Measurements from ENCODE around the gene MAGI2.
"Not testable (repeated sequence)": the region's sequence is repeated elsewhere in the genome, so short reads cannot be mapped to it uniquely, and the experiment has no call there.

The MAGI2 gene

DNA sequence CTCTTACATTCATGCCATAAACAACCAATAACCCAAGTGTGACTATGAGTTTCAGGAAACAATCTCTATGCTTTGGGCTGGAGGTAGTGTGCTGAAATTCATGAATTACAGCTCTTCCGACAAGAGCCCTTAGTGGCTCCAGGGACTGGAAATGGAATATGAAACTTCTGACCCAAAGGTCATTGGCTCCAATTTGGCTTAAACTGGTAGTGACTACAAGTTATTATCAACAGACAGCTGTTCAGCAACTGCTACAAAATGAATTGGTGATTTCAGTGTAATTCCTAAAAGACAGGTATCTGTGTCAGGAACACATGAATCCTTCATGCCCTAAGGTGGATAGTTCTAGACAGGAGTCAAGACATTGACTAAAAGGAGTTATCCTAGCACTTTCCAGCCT, 909.5 kb downstream of the MAGI2 start:
- no peak for DNase-seq (ENCODE audit: low spot score)

DNA sequence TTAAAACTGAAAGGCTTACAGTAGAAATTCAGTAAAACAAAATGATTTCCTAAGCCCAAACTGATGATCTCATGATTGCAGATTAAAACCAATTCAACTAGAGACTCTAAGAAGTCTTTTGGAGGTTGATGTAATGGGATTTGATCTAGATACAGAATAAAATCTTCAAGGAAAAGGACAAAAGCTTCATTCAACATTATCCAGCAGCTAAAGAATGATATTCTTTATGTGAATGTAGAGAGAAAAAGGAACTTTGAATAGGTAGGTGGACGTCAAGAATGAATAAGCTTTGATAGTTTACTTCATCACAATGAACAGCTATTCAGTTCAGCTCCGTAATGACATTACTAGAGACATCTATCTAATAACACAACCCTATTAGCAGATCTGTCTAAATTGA, 910.5 kb downstream of the MAGI2 start:
- no peak for DNase-seq (ENCODE audit: low spot score)

DNA sequence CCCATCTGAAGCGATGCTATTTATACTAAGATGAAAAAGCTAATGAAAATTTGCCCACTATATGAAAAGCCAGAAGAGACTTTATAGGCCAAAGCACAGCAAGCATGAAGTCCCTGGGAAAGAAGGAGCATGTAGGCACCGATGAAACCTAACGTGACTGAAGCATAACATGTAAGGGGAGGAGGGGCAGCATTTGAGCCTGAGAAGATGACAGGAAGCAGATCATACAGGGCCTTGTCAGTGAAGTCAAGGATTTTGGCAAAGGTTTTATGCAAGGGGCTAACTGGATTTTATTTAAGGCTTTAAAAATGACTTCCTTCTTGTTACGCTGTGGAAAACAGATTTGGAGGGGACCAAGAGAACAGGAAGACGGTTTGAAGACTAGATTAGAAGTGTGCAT, 910.9 kb downstream of the MAGI2 start:
- DNase-seq (ENCODE audit: low spot score) = no peak

DNA sequence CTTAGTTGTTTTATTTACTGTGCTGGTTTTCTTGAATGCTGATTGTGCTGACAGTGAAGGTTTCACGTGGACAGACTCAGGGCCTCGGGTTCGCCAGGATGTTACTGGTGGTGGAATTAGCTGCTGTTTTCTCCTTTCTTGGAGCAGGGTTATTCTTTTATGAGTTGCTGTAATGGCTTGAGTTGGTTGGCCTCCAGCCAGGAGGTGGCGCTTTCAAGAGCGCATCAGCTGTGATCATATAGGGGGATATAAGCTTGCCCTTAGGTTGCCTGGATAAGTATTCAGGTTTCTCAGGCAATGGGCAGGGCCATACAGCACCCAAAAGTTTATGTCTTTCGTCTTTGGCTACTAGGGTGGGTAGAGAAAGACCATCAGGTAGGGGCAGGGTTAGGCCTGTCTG, 913.6 kb downstream of the MAGI2 start:
- no peak for DNase-seq (ENCODE audit: low spot score)

DNA sequence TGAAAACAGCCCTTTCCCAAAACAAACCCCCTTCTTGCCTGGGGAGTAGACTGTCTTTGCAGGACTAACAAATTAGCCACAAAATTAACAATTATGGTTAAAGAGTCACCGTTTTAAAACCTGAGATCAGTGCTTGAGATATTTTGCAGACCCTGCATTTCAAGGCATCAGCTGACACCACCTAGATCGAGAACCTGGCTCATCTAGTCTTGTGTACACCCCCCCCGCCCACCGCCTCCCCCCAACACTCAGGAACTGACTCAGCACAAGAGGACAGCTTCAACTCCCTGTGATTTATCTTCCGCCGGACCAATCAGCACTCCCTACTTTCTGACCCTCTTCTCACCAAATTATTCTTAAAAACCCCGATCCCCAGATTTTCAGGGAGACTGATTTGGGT, 917.8 kb downstream of the MAGI2 start:
- DNase-seq (ENCODE audit: low spot score) = no peak

DNA sequence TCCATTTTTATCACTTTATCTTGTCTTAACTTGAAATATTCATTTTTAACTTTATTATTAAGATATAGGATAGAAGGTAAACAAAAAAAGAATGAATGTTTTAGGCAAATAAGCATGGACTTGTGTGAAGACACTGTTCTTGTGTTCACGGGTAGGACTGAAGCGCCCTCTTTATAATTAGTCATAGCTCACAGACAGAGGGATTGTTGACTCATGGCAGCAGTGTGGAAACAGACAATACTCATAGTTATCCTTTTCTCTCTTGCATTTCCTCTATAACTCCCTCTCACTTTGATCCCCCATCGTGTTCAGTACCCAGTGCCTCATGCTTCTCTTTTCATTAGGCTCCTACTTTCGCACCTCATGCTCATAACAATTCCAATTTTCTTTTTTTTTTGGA, 923.1 kb downstream of the MAGI2 start:
- peak; percentile 73 for DNase-seq (ENCODE audit: low spot score)

DNA sequence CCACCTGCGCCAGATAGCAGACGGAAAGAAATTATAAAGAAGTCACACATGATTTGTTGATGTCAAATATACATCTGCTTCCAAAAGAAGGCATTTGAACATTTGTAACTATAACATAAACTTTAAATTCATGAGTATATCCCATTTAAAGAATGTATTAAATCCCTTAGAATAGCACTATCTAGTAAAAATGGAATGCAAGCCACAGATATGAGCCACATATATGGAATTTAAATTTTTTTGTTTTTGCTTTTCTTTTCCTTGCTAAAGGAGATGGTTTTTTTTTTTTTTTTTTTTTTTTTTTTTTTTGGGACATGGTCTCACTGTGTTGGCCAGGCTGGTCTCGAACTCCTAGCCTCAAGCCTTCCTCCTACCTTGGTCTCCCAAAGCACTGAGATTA, 924.1 kb downstream of the MAGI2 start:
- no peak for DNase-seq (ENCODE audit: low spot score)

DNA sequence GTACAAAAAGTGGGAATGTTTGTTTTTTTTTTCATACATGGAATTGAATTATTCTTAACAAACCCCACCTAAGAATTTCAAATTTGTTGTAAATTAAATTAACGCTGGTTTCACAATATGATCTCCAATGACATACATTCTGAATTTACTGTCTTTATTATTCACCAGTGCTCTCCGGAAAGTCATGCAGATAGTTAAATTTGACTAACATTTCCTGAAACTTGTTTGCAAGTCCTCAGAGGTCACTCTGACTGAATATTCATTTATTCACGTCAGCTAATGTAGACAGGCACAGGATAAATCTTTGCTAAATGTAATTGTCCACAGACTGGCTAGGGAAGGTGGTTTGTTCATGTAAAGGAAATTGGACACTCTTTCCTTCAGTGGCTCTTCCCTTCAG, 924.5 kb downstream of the MAGI2 start:
- no peak for DNase-seq (ENCODE audit: low spot score)

DNA sequence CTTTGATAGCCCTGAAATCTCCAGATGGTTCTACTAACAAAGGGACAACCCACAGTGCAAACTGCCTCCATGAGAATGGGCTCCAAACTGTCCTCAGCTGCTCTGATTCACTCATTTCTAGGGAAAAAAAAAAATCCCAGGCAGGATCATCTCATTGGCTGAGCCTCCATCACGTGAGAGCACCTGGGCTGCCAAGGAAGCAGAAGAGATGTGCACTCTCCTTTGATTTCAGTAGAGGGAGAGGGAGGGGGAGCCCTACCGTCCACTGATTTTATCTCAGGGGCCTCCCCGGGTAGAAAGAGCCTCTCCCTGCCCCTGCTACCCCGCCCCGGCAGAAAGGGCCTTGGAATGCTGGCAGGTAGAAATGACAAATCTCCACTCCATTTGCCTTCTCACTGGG, 929.5 kb downstream of the MAGI2 start:
- no peak for DNase-seq (ENCODE audit: low spot score)

DNA sequence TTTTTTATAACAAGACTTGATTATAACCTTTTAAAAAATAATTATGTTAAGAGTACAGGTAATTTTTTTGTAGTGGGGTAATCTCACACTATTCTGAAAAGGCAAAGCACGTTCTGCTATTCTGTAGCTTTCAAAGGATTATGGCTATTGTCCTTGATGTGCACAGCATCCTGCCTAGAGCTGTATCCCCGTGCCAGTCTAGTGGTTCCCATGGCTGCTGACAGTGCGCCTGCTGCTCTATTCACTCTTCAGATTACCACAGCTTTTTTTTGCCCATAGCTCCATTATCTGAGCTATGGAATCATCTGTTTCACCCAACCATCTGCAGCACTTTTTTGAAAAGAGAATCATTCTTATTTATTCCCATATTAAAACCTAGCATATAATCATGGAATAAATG, 931.5 kb downstream of the MAGI2 start:
- no peak for DNase-seq (ENCODE audit: low spot score)

DNA sequence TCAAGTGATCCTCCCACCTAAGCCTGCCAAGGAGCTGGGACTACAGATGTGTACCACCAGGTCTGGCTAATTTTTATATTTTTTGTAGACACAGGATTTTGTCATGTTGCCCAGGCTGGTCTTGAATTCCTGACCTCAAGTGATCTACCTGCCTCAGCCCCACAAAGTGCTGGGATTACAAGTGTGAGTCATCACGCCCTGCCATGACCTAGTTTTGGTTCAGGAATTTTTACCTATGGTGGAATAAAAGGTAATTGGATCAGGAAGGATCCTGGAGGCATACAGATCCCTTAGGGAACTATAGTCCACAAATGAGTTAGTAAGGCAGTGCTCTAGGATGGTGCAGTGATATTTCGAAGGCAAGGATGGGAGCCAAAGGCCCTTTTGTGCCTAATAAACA, 937.0 kb downstream of the MAGI2 start:
- no peak for DNase-seq (ENCODE audit: low spot score)

DNA sequence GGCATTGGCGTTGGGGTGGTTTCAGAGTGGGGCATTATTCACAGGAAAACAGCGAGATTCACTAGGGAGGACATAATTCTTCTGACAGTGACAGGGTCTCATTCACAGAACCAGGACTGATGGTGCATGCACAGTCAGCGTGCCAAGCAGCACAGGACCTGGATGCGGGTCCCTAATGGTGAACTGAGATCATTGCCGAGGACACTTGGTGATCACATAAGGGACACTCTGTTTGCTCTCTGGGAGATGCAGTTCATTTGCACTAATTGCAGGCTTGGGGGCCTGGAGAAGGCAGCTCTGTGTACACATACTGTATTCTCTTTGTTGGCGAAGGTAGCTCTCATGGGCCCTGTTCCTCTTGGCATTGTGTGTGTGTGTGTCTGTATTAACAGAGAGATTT, 938.8 kb downstream of the MAGI2 start:
- no peak for DNase-seq (ENCODE audit: low spot score)

DNA sequence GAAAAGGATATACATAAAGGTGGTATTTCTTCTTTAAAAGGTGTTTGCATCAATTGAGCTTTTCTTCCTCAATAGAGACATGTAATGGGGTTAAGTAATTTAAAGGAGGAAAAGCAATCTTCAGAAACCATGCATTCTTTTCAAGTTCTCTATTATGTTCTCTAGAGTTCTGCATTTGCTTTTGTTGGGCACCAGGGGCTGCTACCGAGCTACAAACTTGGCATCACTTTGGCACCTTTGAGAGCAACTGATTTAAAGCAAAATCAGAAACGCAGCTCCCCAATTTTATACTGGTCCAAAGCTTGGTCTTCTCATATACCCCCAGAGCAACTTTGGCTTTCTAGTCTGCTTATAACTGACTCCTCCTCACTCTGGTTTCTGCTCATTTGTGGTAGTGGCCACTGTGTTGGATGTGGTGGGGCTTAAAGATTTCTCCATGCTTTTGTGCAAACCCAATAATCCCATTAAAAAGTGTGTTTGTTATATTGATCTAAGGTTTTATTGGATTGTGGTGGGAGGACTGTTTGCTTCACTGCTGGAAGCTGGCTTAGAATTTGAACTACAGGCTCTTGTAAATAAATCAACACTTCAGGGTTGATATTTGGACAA, 942.8 kb downstream of the MAGI2 start:
- DNase-seq (ENCODE audit: low spot score) = peak; percentile 73

DNA sequence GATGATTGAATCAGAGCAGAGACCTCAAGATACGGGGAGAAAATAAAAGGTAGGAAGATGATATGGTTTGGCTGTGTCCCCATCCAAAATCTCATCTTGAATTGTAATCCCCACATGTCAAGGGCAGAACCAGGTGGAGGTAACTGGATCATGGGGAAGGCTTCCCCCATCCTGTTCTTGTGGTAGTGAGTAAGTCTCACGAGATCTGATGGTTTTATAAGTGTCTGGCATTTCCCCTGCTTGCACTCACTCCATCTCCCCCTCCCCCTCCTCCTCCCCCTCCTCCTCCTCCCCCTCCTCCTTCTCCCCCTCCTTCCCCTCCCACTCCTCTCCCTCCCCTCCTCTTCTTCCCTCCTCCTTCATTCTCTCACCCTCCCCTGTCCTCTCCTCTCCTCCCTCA, 950.2 kb downstream of the MAGI2 start:
- not testable (repeated sequence) for DNase-seq (ENCODE audit: low spot score)

DNA sequence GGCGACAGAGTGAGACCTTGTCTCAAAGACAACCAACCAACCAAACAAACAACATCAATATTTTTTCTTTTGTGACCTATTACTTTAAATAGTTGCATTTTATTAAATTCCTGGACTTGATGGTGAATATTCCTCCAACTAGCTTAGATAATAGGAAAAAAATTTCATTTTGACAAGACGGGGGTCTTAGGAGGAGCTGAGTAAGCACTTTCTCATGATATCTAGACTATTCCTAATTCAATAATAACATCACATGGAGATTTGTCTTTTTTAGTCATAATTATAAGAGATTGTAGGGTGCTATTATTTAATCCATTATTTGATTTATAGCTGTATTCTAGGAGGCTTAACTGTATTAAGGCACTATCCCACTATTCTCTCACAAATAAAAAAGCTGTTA, 952.4 kb downstream of the MAGI2 start:
- DNase-seq (ENCODE audit: low spot score) = no peak

DNA sequence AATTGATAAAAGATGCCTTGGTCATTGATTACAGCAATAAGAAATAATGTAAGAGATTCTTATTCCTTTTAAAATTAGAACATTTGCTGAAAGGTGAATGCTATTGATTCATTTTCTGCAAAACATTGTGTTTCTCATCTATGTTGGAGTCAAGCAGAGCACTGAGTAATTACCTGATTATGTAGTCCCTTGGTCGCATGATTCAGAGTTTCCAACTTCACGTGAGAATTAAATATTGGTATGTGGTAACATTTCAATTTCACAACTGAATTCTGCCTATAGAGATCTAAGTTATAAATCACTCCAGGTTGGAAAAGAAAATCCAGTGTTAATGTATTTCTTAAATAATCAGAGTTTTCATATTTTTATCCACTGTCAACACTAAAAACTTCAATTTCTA, 953.5 kb downstream of the MAGI2 start:
- DNase-seq (ENCODE audit: low spot score) = no peak

DNA sequence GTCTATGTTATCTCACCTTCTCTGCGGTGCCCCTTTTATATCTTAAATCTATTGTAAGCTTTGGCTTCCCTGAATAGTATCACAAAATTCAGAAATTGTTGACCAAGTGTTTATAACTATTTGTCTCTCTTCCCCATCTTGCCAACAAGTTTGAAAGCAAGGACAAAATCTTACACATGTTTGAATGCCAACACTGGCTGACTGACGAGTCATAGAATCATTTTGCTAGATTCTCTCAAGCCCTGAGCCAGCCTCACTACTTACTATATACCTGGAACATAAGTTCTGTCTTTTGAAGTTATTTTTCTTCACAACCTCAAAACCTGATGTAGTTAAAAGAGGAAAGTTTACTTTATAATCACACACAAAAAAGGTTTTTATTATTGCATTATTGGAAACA, 954.2 kb downstream of the MAGI2 start:
- DNase-seq (ENCODE audit: low spot score) = no peak

DNA sequence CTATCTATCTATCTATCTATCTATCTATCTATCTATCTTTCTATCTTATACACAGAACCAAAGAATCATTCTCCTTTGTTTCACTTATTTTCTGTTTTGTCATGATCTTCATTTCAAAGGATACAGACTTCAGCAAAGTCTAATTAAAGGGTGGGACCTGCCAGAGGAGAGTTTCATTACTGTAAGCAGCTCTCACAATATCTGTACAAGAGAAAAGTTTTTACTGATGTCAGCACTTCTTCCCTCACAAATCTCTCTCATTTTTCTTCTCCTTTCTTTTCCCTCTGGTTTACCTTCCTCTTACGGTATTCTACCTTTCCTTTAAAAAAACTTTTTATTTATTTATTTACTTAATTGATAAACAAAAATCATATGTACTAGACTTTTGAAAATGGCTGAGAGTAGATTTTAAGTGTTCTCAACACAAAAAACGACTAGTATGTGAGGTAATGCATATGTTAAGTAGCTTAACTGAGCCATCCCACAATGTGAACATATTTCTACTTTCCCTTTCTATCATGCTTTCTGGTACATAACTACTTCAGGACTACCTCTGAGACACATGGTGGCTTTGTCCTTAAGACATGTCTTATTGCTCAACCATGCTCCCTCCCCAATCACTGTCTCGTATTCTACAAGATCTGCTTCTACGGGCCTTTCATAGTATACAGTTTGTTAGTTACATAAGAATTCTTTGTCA, 955.6 kb downstream of the MAGI2 start:
- DNase-seq (ENCODE audit: low spot score) = no peak

DNA sequence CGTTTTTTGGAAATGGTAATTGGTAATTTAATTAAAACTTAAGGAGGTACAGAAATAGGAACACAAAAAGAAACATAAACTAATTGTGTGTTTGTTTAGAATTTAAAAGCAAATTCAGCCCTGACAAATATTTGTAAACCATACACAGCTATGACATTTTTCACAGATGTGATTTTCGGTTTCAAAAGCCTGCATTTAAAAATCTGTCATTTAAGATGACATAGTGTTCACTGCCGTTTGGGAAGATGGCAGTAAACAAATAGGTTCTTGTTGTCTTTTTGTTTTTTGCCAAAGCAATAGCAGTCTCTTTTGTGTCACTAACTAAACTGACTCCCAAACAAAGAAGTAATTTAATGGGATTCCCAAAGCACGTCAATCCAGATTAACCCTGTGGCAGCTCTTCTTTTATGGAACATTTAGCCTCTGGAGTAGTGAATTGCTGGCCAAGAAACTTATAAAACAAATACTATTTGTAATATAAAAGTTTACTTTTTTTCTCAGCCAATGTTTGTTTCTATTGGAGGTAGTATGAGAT, 957.3 kb downstream of the MAGI2 start:
- peak; percentile 85 for DNase-seq (ENCODE audit: low spot score)

DNA sequence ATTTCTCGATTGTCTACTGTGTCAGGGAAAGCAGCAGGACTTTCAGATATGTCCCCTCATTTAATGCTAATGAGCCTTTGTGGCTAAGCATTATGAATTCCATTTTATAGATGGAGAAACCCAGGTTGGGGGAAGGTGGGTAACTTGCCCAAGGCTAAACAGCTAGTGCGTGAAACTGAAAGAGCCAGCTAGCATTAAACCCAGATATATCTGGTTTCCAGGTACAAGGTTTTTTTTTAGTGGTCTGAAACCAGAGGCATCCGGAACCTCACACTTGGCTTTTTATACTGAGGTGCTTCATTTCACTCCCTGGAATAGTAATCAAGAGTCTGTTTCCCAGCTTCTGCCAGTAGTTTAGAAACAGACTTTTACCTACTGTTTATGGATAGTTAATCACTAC, 960.1 kb downstream of the MAGI2 start:
- no peak for DNase-seq (ENCODE audit: low spot score)

DNA sequence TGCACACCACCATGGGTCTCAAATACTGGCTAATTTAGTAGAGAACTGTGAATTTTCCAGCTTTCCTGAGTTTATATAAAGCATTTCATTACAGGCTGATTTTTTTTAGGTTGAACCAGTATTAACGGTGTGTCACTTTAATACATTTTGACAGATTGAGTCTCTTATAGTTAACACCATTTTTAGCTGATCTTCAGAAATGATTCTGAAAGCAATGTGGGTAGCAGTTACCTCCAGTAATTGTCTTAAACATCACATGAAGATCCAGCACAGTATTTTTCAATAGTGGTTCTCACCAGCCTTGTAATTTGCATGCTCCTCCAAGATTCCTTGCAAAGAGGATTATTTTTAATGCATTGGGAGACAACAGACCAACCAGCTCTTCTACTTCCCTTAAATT, 961.3 kb downstream of the MAGI2 start:
- peak; percentile 70 for DNase-seq (ENCODE audit: low spot score)

DNA sequence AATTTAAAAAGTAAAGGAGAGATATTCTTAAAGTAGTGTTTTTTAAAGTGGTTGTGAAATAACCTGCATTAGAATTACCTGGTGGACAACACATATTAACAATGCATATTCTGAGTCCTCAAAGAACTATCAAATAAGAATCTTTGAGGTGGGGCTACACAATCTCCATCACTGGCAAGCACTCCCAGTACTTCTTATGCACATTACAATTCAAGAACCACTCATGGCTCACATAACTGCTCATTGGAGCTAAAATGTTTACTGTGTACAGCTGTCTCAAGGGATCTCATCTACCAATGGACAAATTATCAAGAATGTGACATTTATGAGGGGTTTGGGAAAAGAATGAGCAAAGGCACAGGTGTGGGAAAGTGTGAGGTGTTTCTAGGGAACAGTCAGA, 962.9 kb downstream of the MAGI2 start:
- DNase-seq (ENCODE audit: low spot score) = no peak

DNA sequence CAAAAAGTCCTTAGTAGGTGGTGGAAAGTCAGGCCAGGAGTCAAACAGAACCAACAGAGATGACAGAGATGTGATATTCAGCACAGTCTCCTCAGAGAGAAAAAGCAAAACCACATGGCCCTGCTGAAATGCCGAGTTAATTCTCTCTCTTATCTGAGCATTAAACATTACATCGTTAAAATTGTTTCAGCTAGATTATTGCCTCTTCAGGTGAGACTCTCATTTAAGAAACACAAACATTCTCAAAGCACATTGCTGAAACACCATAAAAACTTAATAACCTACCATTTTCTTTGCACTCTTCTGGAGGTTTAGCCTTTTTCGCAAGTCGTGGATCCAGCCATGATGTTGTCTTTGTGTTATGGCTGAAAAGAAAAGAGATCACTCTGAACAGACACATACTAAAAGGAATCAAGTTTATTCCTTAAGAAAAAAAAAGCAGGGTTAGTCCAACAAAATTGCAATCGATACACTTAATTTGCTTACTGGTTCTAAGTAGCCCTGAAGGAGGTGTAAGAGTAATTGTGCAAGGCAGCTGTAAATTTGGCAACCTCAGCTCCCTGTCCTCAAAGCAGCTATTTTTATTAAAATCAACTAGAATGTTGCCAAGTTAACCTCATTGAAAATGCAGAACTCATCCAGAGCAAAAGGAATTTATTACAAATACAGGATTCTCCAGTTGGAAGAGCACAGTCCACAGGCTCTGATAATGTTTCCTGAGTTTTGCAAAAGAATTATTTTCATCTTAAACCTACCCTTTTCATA, 963.8 kb downstream of the MAGI2 start:
- peak; percentile 65 for DNase-seq (ENCODE audit: low spot score)
